Neural progenitor cell (in vitro differentiated cells): Measurements from ENCODE around the gene CLDND1. TPM values are rescaled to one million over a fixed set of nuclear protein-coding genes. Genes with fewer than 3 reads are reported as not detected.

Experiments
- DNase-seq: peaks from one replicate; pipeline ENCODE4 v3.0.0-alpha.2; 2016; ENCODE audit warnings: low spot score
- H2AFZ ChIP-seq: fragments of 200-600 bp; sonication (generic); replicated peaks from 2 replicates; pipeline ENCODE4 v1.6.1; 2016; ENCODE audit warnings: antibody characterized with exemption
- H3F3A ChIP-seq: fragments of 200-600 bp; sonication (generic); 2 replicates; pipeline ENCODE4 v1.6.1; 2016; ENCODE audit warnings: antibody characterized with exemption, low read depth
- H3K27ac ChIP-seq: fragments of 200-600 bp; sonication (generic); 2 replicates; pipeline ENCODE4 v1.5.1; 2016; ENCODE audit warnings: mild to moderate bottlenecking
- H3K27me3 ChIP-seq: fragments of 200-600 bp; sonication (generic); 2 replicates; pipeline ENCODE4 v1.6.1; 2016; ENCODE audit warnings: mild to moderate bottlenecking, moderate library complexity
- H3K36me3 ChIP-seq: fragments of 200-600 bp; sonication (generic); 2 replicates; pipeline ENCODE4 v1.5.1; 2016
- H3K4me1 ChIP-seq: fragments of 200-600 bp; sonication (generic); 2 replicates; pipeline ENCODE4 v1.6.1; 2016; ENCODE audit warnings: mixed run types
- H3K4me2 ChIP-seq: fragments of 200-600 bp; sonication (generic); 2 replicates; pipeline ENCODE4 v1.6.1; 2016
- H3K4me3 ChIP-seq: fragments of 200-600 bp; sonication (generic); 2 replicates; pipeline ENCODE4 v1.5.1; 2016
- H3K79me2 ChIP-seq: fragments of 200-600 bp; sonication (generic); 2 replicates; pipeline ENCODE4 v1.6.1; 2016; ENCODE audit warnings: low read depth
- H3K9ac ChIP-seq: fragments of 200-600 bp; sonication (generic); 2 replicates; pipeline ENCODE4 v1.6.1; 2016
- H3K9me3 ChIP-seq: fragments of 200-600 bp; sonication (generic); 2 replicates; pipeline ENCODE4 v1.5.1; 2016; ENCODE audit warnings: low read depth
- H4K20me1 ChIP-seq: fragments of 200-600 bp; sonication (generic); 2 replicates; pipeline ENCODE4 v1.6.1; 2016; ENCODE audit warnings: low read depth
- H3K27ac Mint-ChIP-seq: 3 replicates; pipeline ENCODE4 v1.8.0; 2021; ENCODE audit warnings: mixed read lengths
- H3K27me3 Mint-ChIP-seq: 2 replicates; pipeline ENCODE4 v1.8.0; 2022; ENCODE audit warnings: low read depth, mild to moderate bottlenecking, inconsistent platforms, moderate library complexity, mixed read lengths; ENCODE audit not compliant: insufficient read depth
- H3K36me3 Mint-ChIP-seq: 3 replicates; pipeline ENCODE4 v1.8.0; 2021; ENCODE audit warnings: mixed read lengths
- H3K4me1 Mint-ChIP-seq: 3 replicates; pipeline ENCODE4 v1.8.0; 2021; ENCODE audit warnings: mixed read lengths
- H3K4me3 Mint-ChIP-seq: 3 replicates; pipeline ENCODE4 v1.8.0; 2021; ENCODE audit warnings: mild to moderate bottlenecking, moderate library complexity, mixed read lengths
- H3K9me3 Mint-ChIP-seq: 3 replicates; pipeline ENCODE4 v1.8.0; 2020; ENCODE audit warnings: mixed read lengths
- EZH2 ChIP-seq: fragments of 200-600 bp; sonication (generic); IDR thresholded peaks from 2 replicates; pipeline ENCODE4 v1.6.1; 2017; ENCODE audit warnings: antibody characterized with exemption, mild to moderate bottlenecking, moderate library complexity
- EZH2phosphoT487 ChIP-seq: fragments of 200-600 bp; sonication (generic); IDR thresholded peaks from 2 replicates; pipeline ENCODE4 v1.6.1; 2017; ENCODE audit warnings: antibody characterized with exemption
- total RNA-seq: library from RNA; depleted of rRNA; stranded (reverse); fragments of >200 nt; gene quantifications from 2 replicates; pipeline ENCODE4 v1.2.3, GENCODE V29; 2015; ENCODE audit warnings: low replicate concordance
- TF ChIP-seq, protein P1 (sequence below): fragments of 200-600 bp; sonication (generic); IDR thresholded peaks from 2 replicates; pipeline ENCODE4 v1.5.1; 2017; ENCODE audit warnings: antibody characterized with exemption, mild to moderate bottlenecking

Gene CLDND1
- 110 and 176 TPM in 2 replicates for total RNA-seq

- DNase-seq, result peak; percentile 98
- peak within 1 kb of the TSS; percentile 84 for H3K4me2 ChIP-seq
- H3K4me1 ChIP-seq, result no peaks in the 10 kb centered on the region
- H3K4me3 ChIP-seq, result peak within 1 kb of the TSS; percentile 69
- Mint-ChIP-seq H3K4me1 (peaks cover 11% of the 10 kb centered on the region), H3K27me3 (peaks cover 4% of the 10 kb centered on the region), H3K4me3 (peak within 1 kb of the TSS; percentile 97), H3K36me3 (peaks cover 22% of the 10 kb centered on the region), H3K27ac (peak within 1 kb of the TSS; percentile 92), H3K9me3 (no peaks in the 10 kb centered on the region)
- H3K27ac ChIP-seq, result peak within 1 kb of the TSS; percentile 74
- no peak for TF ChIP-seq EZH2
- TF ChIP-seq, protein P1, sequence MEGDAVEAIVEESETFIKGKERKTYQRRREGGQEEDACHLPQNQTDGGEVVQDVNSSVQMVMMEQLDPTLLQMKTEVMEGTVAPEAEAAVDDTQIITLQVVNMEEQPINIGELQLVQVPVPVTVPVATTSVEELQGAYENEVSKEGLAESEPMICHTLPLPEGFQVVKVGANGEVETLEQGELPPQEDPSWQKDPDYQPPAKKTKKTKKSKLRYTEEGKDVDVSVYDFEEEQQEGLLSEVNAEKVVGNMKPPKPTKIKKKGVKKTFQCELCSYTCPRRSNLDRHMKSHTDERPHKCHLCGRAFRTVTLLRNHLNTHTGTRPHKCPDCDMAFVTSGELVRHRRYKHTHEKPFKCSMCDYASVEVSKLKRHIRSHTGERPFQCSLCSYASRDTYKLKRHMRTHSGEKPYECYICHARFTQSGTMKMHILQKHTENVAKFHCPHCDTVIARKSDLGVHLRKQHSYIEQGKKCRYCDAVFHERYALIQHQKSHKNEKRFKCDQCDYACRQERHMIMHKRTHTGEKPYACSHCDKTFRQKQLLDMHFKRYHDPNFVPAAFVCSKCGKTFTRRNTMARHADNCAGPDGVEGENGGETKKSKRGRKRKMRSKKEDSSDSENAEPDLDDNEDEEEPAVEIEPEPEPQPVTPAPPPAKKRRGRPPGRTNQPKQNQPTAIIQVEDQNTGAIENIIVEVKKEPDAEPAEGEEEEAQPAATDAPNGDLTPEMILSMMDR, result no peak
- TF ChIP-seq EZH2phosphoT487, result no peak
- peak within 1 kb of the TSS; percentile 90 for H2AFZ ChIP-seq
- peak within 1 kb of the TSS; percentile 42 for H3K9ac ChIP-seq
- no peaks in the 10 kb centered on the region for H3K9me3 ChIP-seq
- peaks cover 6% of the 10 kb centered on the region for H3F3A ChIP-seq
- H3K36me3 ChIP-seq, result peaks cover 7% of the 10 kb centered on the region
- peaks cover 4% of the 10 kb centered on the region for H4K20me1 ChIP-seq
- peaks cover 45% of the 10 kb centered on the region for H3K79me2 ChIP-seq
- H3K27me3 ChIP-seq, result peaks cover 26% of the 10 kb centered on the region
Measured at GRCh38 chr3:98522544-98523281, at the start of gene CLDND1. TSS of gene CLDND1 (minus strand) at chr3:98522902. CDS start at chr3:98521424, 1,478 bp downstream.

DNA sequence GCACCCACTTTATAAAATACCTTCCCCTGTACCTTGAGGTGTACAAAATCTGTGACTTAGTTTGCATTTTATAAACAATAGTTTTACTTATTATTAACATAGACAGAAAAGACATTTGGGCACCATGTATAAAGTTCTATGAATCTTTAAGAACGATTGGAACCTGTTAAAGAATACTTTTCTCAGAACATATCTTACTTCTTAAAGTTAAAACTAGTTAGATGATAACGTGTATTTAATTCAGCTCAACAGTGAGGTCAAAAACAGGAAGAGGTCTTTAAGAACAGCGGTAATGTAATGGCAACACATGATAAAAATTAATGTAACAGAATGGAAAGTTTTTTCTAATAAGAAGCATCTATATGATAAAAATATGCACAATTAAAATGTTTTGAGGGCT lies 45.7 kb upstream of the CLDND1 start:
- Histone ChIP-seq H3K36me3 (no peaks in the 10 kb centered on the region), H3F3A (no peaks in the 10 kb centered on the region), H3K27me3 (no peaks in the 10 kb centered on the region), H3K79me2 (no peaks in the 10 kb centered on the region), H3K27ac (no peak overlapping the region), H3K9me3 (no peaks in the 10 kb centered on the region), H3K4me2 (no peak overlapping the region), H3K9ac (no peak overlapping the region), H3K4me3 (no peak overlapping the region), H3K4me1 (no peaks in the 10 kb centered on the region), H4K20me1 (no peaks in the 10 kb centered on the region), H2AFZ (no peak overlapping the region)
- TF ChIP-seq EZH2phosphoT487, result no peak
- TF ChIP-seq EZH2, result no peak
- TF ChIP-seq, protein P1, result no peak
- Mint-ChIP-seq H3K9me3 (no peaks in the 10 kb centered on the region), H3K27me3 (no peaks in the 10 kb centered on the region), H3K4me3 (no peak overlapping the region), H3K4me1 (peaks cover 3% of the 10 kb centered on the region), H3K36me3 (no peaks in the 10 kb centered on the region), H3K27ac (no peak overlapping the region)
- DNase-seq, result no peak

DNA sequence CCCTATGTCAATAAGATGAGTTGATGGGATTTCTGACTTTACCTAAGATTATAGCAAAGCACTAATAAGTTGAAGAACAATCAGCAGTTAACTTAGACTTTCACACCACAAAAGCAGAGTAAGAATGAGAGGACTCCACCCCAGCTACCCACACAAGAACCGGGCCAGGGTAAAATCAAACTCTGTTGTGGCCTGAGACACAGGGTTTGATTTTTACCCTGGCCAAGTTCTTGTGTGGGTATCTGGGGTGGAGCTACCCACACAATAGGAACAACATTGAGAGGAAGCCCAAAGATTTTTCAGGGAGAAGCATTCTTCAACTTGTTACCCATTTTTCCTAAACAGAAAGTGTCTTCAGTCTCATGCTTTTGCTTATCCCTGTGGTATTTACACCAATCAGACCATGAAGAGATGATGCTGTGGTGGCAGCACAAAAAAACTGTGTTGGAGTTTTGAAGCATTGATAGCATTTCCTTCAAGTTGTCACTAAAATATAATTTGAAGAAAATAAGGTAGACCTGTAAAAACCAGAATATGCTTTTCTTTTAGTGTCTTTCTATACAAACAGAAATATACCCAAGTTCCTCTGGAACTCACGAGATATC lies 45.1 kb upstream of the CLDND1 start:
- no peaks in the 10 kb centered on the region for H3K27me3 Mint-ChIP-seq
- no peak for TF ChIP-seq EZH2phosphoT487
- no peak for TF ChIP-seq EZH2
- TF ChIP-seq, protein P1, result no peak
- no peak for DNase-seq
- Histone ChIP-seq H3K27me3 (no peaks in the 10 kb centered on the region), H3F3A (no peaks in the 10 kb centered on the region), H3K9ac (no peak overlapping the region), H4K20me1 (no peaks in the 10 kb centered on the region), H3K4me3 (no peak overlapping the region), H3K27ac (no peak overlapping the region), H3K9me3 (no peaks in the 10 kb centered on the region), H3K36me3 (no peaks in the 10 kb centered on the region), H3K79me2 (no peaks in the 10 kb centered on the region), H3K4me2 (no peak overlapping the region), H2AFZ (no peak overlapping the region), H3K4me1 (no peaks in the 10 kb centered on the region)
- no peak overlapping the region for H3K27ac Mint-ChIP-seq
- no peak overlapping the region for H3K4me3 Mint-ChIP-seq
- no peaks in the 10 kb centered on the region for H3K4me1 Mint-ChIP-seq
- no peaks in the 10 kb centered on the region for H3K9me3 Mint-ChIP-seq
- H3K36me3 Mint-ChIP-seq, result no peaks in the 10 kb centered on the region
